SK-MEL-5 (cell line): ENCODE measurements around the gene FBXW7. TPM values are rescaled to one million over a fixed set of nuclear protein-coding genes. Genes with fewer than 3 reads are reported as not detected.

Source experiments
- small RNA-seq, 2 experiments: library from RNA; depleted of rRNA; stranded (forward); fragments of <200 nt; gene quantifications; one replicate each; pipeline ENCODE3, GENCODE V24; 2014
- total RNA-seq: library from RNA; depleted of rRNA; stranded (reverse); fragments of >200 nt; shearing (Covaris generic); gene quantifications from 2 replicates; pipeline ENCODE4 v1.2.3, GENCODE V29; 2014; rRNA removed

Gene FBXW7
- total RNA-seq, 1 experiment from 2014 or later: 25.0 TPM

Small RNA genes within 50 kb of the gene (small RNA-seq; reads per million reads assigned to genes)
- 0 to 0.10 reads per million in 2 experiments for gene MIR3140

Other genes starting within 250 kb of the FBXW7 start
- 0.90 and 1.1 TPM in 2 replicates for gene TMEM154, start 143.9 kb upstream of the FBXW7 start, total RNA-seq
- gene TIGD4, start 243.6 kb upstream of the FBXW7 start, total RNA-seq: 1.8 and 2.1 TPM in 2 replicates
- gene ARFIP1, start 243.9 kb upstream of the FBXW7 start, total RNA-seq: 41.2 and 42.0 TPM in 2 replicates